HepG2 (cell line): ENCODE data around the gene SF3B6. TPM values are rescaled to one million over a fixed set of nuclear protein-coding genes. Genes with fewer than 3 reads are reported as not detected.
A peak's percentile ranks its signal among the peaks of the same experiment; 100 is the strongest.

Source experiments
- BORCS8-MEF2B ChIP-seq: sonication (generic); formaldehyde crosslinking; IDR thresholded peaks from 2 replicates; pipeline ENCODE4 v1.8.0; 2022; ENCODE audit warnings: mild to moderate bottlenecking, missing genetic modification reagents
- KLF12 ChIP-seq: sonication (generic); formaldehyde crosslinking; IDR thresholded peaks from 2 replicates; pipeline ENCODE4 v1.4.0; 2020; ENCODE audit warnings: missing genetic modification reagents, borderline replicate concordance
- KMT2B ChIP-seq: IDR thresholded peaks from 2 replicates; pipeline ENCODE4 v1.6.1; 2016; ENCODE audit warnings: missing genetic modification reagents, missing compliant biosample characterization
- LCORL ChIP-seq, 2 experiments: fragments of 450-650 bp in 1 of 2; sonication (generic) in 1 of 2; formaldehyde crosslinking in 1 of 2; IDR thresholded peaks; 2 replicates each; pipeline versions ENCODE4 v1.5.0 to v1.6.1; 2017 to 2020; ENCODE audit warnings: antibody characterized with exemption in 1 of 2, missing genetic modification reagents in 1 of 2
- MTA1 ChIP-seq: sonication (generic); formaldehyde crosslinking; IDR thresholded peaks from 2 replicates; pipeline ENCODE4 v1.4.0; 2020; ENCODE audit warnings: missing genetic modification reagents, mild to moderate bottlenecking, borderline replicate concordance
- NBN ChIP-seq: fragments of 450-650 bp; conservative IDR thresholded peaks from 2 replicates; pipeline ENCODE4 v1.6.1; 2017
- NCOR1 ChIP-seq: fragments of 200-600 bp; sonication (generic); IDR thresholded peaks from 2 replicates; pipeline ENCODE4 v1.7.0; 2017; ENCODE audit warnings: antibody characterized with exemption, low read length, borderline replicate concordance
- NFKB2 ChIP-seq: sonication (generic); formaldehyde crosslinking; IDR thresholded peaks from 2 replicates; pipeline ENCODE4 v1.4.0; 2020; ENCODE audit warnings: missing genetic modification reagents, borderline replicate concordance
- NFKBIZ ChIP-seq: IDR thresholded peaks from 2 replicates; pipeline ENCODE4 v1.6.1; 2018; ENCODE audit warnings: missing genetic modification reagents, missing compliant biosample characterization
- NRL ChIP-seq: sonication (generic); formaldehyde crosslinking; IDR thresholded peaks from 2 replicates; pipeline ENCODE4 v1.5.0; 2020; ENCODE audit warnings: missing genetic modification reagents, mild to moderate bottlenecking, moderate library complexity, borderline replicate concordance
- PTBP1 ChIP-seq: fragments of 200-400 bp; formaldehyde crosslinking; IDR thresholded peaks from 2 replicates; pipeline ENCODE4 v1.6.1; 2018; ENCODE audit warnings: low read length, low read depth; ENCODE audit not compliant: poor library complexity, severe bottlenecking
- SYNCRIP ChIP-seq: fragments of 200-400 bp; formaldehyde crosslinking; IDR thresholded peaks from 2 replicates; pipeline ENCODE4 v1.6.1; 2018; ENCODE audit warnings: mild to moderate bottlenecking, low read depth, low read length; ENCODE audit not compliant: insufficient read depth
- THYN1 ChIP-seq: sonication (generic); formaldehyde crosslinking; IDR thresholded peaks from 2 replicates; pipeline ENCODE4 v1.8.1; 2023; ENCODE audit warnings: low read depth, mild to moderate bottlenecking, moderate library complexity, missing genetic modification reagents, borderline replicate concordance
- YEATS2 ChIP-seq: sonication (generic); formaldehyde crosslinking; IDR thresholded peaks from 2 replicates; pipeline ENCODE4 v1.4.0; 2020; ENCODE audit warnings: missing genetic modification reagents, borderline replicate concordance
- ZEB1 ChIP-seq: IDR thresholded peaks from 2 replicates; pipeline ENCODE4 v1.6.1; 2012; ENCODE audit warnings: mild to moderate bottlenecking, low read depth, inconsistent platforms; ENCODE audit not compliant: insufficient replicate concordance
- ZFP36 ChIP-seq: fragments of 150-350 bp; IDR thresholded peaks from 2 replicates; pipeline ENCODE4 v1.6.1; 2018; ENCODE audit warnings: borderline replicate concordance, low read length, low read depth; ENCODE audit not compliant: partially characterized antibody
- ZFP36L1 ChIP-seq: sonication (generic); formaldehyde crosslinking; IDR thresholded peaks from 2 replicates; pipeline ENCODE4 v1.8.0; 2022; ENCODE audit warnings: mild to moderate bottlenecking, missing genetic modification reagents, moderate library complexity
- ZFYVE20 ChIP-seq: sonication (generic); formaldehyde crosslinking; IDR thresholded peaks from 2 replicates; pipeline ENCODE4 v1.8.0; 2023; ENCODE audit warnings: low read depth, mild to moderate bottlenecking, moderate library complexity, missing genetic modification reagents, borderline replicate concordance
- ZNF101 ChIP-seq: sonication (generic); formaldehyde crosslinking; IDR thresholded peaks from 2 replicates; pipeline ENCODE4 v1.4.0; 2020; ENCODE audit warnings: mild to moderate bottlenecking, low read depth, missing genetic modification reagents, borderline replicate concordance
- ZNF235 ChIP-seq: sonication (generic); formaldehyde crosslinking; IDR thresholded peaks from 2 replicates; pipeline ENCODE4 v1.8.1; 2023; ENCODE audit warnings: mild to moderate bottlenecking, missing genetic modification reagents, borderline replicate concordance
- ZNF430 ChIP-seq: sonication (generic); formaldehyde crosslinking; IDR thresholded peaks from 2 replicates; pipeline ENCODE4 v1.9.0; 2021; ENCODE audit warnings: mild to moderate bottlenecking, missing genetic modification reagents
- ZNF564 ChIP-seq: sonication (generic); formaldehyde crosslinking; IDR thresholded peaks from 2 replicates; pipeline ENCODE4 v1.8.1; 2023; ENCODE audit warnings: mild to moderate bottlenecking, missing genetic modification reagents
- ZNF569 ChIP-seq: sonication (generic); formaldehyde crosslinking; IDR thresholded peaks from 2 replicates; pipeline ENCODE4 v1.5.0; 2020; ENCODE audit warnings: mild to moderate bottlenecking, missing genetic modification reagents, moderate library complexity, borderline replicate concordance
- ZNF572 ChIP-seq: sonication (generic); formaldehyde crosslinking; IDR thresholded peaks from 2 replicates; pipeline ENCODE4 v1.5.1; 2020; ENCODE audit warnings: mild to moderate bottlenecking, missing genetic modification reagents
- ZNF607 ChIP-seq: sonication (generic); formaldehyde crosslinking; IDR thresholded peaks from 2 replicates; pipeline ENCODE4 v1.5.1; 2020; ENCODE audit warnings: missing genetic modification reagents, mild to moderate bottlenecking, borderline replicate concordance
- ZNF747 ChIP-seq: sonication (generic); formaldehyde crosslinking; IDR thresholded peaks from 2 replicates; pipeline ENCODE4 v1.8.1; 2023; ENCODE audit warnings: missing genetic modification reagents, mild to moderate bottlenecking, borderline replicate concordance
- ZNF816 ChIP-seq: sonication (generic); formaldehyde crosslinking; IDR thresholded peaks from 2 replicates; pipeline ENCODE4 v1.8.0; 2022; ENCODE audit warnings: missing genetic modification reagents, mild to moderate bottlenecking, borderline replicate concordance
- ZNF879 ChIP-seq: sonication (generic); formaldehyde crosslinking; IDR thresholded peaks from 2 replicates; pipeline ENCODE4 v1.8.1; 2023; ENCODE audit warnings: missing genetic modification reagents
- ZUFSP ChIP-seq: sonication (generic); formaldehyde crosslinking; IDR thresholded peaks from 2 replicates; pipeline ENCODE4 v1.9.0; 2021; ENCODE audit warnings: missing genetic modification reagents, mild to moderate bottlenecking, borderline replicate concordance
- polyA plus RNA-seq, 8 experiments: library from polyadenylated mRNA; depleted of rRNA in 3 of 8; stranded (reverse) in 7 of 8; unstranded in 1 of 8; fragments of >200 nt; fragmentation: Illumina TruSeq in 4 of 8; extraction: Trizol in 4 of 8; gene quantifications; 2 replicates each; pipeline versions ENCODE4 v1.2.1 to v1.2.3, GENCODE V29; 2011 to 2016; ENCODE audit warnings: low read depth in 4 of 8, missing spikeins in 1 of 8, mixed read lengths in 1 of 8; ENCODE audit not compliant: insufficient read depth in 1 of 8
- total RNA-seq, 5 experiments: library from RNA; depleted of rRNA; stranded (reverse); fragments of >200 nt; fragmentation: Illumina TruSeq; extraction: Trizol; gene quantifications; 2 replicates each; pipeline ENCODE4 v1.2.3, GENCODE V29; 2016; ENCODE audit warnings: low read depth in 1 of 5

Gene SF3B6
- total and polyA plus RNA-seq, 2 of the 13 experiments (the other 11 are each of a cell fraction or from before 2014, with no cell fraction given) = 177 to 182 TPM

- TF ChIP-seq ZUFSP (CRISPR knock-in tag) (no peak), ZFP36L1 (CRISPR knock-in tag) (no peak), YEATS2 (CRISPR knock-in tag) (peak; percentile 76), MTA1 (peak; percentile 96; the same call in 1 of the 2 replicates), NBN (no peak), BORCS8-MEF2B (no peak), ZFP36 (no peak), ZNF607 (0 out of 2 replicates have a peak, but pooled peaks have one; percentile 30), ZNF430 (CRISPR knock-in tag) (no peak; the same call in 1 of the 2 replicates), ZNF572 (CRISPR knock-in tag) (no peak; the same call in 1 of the 2 replicates), SYNCRIP (no peak), NRL (CRISPR knock-in tag) (0 out of 2 replicates have a peak, but pooled peaks have one; percentile 1), LCORL (IDR thresholded peaks at IDR 0.05) (no peak), LCORL (CRISPR knock-in tag; IDR thresholded peaks at IDR 0.05) (no peak), ZNF879 (CRISPR knock-in tag) (peak; percentile 43; the same call in 1 of the 2 replicates), KLF12 (CRISPR knock-in tag) (0 out of 2 replicates have a peak, but pooled peaks have one; percentile 14), NCOR1 (peak; percentile 81; the same call in 1 of the 2 replicates), ZNF564 (CRISPR knock-in tag) (peak; percentile 99), NFKB2 (CRISPR knock-in tag) (no peak), PTBP1 (no peak), KMT2B (CRISPR knock-in tag) (peak; percentile 46; the same call in 1 of the 2 replicates), NFKBIZ (0 out of 2 replicates have a peak, but pooled peaks have one; percentile 77), ZNF747 (no peak), ZFYVE20 (CRISPR knock-in tag) (peak; percentile 79; the same call in 1 of the 2 replicates), ZNF235 (CRISPR knock-in tag) (no peak), ZNF569 (CRISPR knock-in tag) (peak; percentile 31; the same call in 1 of the 2 replicates), THYN1 (CRISPR knock-in tag) (no peak), ZEB1 (peak; percentile 89), ZNF101 (CRISPR knock-in tag) (peak; percentile 62), ZNF816 (CRISPR knock-in tag) (peak; percentile 99)
Observed at GRCh38 chr2:24083567-24084385, 7.7 kb upstream of the SF3B6 start (continued).
